ENCODE measurements around the gene HS6ST1. TPM values are rescaled to one million over a fixed set of nuclear protein-coding genes. Genes with fewer than 3 reads are reported as not detected.

Gene HS6ST1
- total RNA-seq, 2 experiments from 2014 or later = 16.1 to 17.4 TPM

- H3K4me1 Mint-ChIP-seq = peaks cover 8% of the 10 kb centered on the region
- H3K36me3 Mint-ChIP-seq = peaks cover 15% of the 10 kb centered on the region
- H3K4me3 Mint-ChIP-seq = no peak overlapping the region
- DNase-seq = no peak
- no peaks in the 10 kb centered on the region for H3K27me3 Mint-ChIP-seq
- no peaks in the 10 kb centered on the region for H3K9me3 Mint-ChIP-seq
- H3K27ac Mint-ChIP-seq = no peak overlapping the region
Measured at GRCh38 chr2:128280901-128281321, 37.8 kb downstream of the HS6ST1 start.

DNA sequence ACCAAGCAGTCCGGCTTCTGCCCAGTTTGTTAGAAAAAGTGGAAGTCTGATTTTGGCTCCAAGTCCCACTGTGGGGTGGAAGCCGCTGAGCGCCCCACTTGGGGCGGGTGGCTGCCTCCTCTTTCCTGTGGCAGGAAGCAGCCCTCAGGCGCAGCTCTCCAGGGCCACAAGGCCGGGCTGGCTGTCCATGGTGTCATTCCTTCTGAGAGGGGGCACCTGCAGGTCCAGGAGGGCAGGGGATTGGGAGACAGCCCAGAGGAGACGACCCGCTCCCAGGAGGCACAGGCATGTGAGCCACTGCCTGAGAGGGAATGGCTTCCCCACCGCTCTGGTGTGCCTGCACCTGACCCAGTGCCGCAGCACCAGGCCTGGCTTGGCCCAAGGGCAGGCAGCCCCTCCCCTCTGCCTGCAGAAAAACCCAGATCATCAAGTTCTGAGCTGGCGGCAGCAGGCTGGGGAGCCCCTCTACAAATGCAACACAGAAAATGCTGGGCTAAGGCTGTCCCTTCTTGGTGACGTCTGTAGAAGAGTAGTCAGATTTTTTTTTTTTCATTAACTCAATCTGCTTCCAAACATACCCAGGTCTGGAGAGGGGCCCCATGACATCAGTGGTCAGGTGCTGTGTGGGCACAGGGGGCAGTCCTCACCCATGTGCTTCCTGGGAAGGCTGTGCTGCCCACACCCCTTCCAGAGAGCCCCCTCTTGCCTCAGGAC is 38.4 kb downstream of the HS6ST1 start:
- Mint-ChIP-seq H3K27ac (no peak overlapping the region), H3K36me3 (peaks cover 20% of the 10 kb centered on the region), H3K27me3 (no peaks in the 10 kb centered on the region), H3K4me1 (peaks cover 8% of the 10 kb centered on the region), H3K4me3 (no peak overlapping the region), H3K9me3 (no peaks in the 10 kb centered on the region)
- no peak for DNase-seq

GRCh38 chr2:128279786-128280157 is 38.9 kb downstream of the HS6ST1 start:
- no peak overlapping the region for H3K27ac Mint-ChIP-seq
- H3K4me3 Mint-ChIP-seq = no peak overlapping the region
- peaks cover 25% of the 10 kb centered on the region for H3K36me3 Mint-ChIP-seq
- H3K27me3 Mint-ChIP-seq = no peaks in the 10 kb centered on the region
- peaks cover 4% of the 10 kb centered on the region for H3K9me3 Mint-ChIP-seq
- H3K4me1 Mint-ChIP-seq = peaks cover 8% of the 10 kb centered on the region
- DNase-seq = no peak

DNA sequence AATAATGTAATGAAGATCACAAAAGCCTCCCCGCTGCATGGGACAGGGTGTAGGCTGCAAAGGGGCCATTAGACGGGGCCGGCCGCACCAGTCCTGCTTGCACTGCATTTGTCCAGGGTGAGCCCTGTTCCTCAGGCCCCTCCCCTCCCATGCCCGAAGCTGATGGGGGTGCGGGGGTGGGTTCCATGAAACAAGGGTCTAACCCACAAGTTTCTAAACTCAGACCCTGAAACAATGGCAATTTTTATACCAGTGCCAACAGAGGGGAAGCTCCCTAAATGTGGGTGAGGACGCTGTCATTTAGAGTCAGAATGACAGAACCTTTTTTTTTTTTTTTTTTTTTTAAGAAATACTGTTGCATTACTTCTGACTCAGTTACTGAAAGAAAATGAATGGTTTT is 39.7 kb downstream of the HS6ST1 start:
- Mint-ChIP-seq H3K27ac (no peak overlapping the region), H3K4me3 (no peak overlapping the region), H3K36me3 (peaks cover 33% of the 10 kb centered on the region), H3K9me3 (peaks cover 9% of the 10 kb centered on the region), H3K4me1 (peaks cover 6% of the 10 kb centered on the region), H3K27me3 (no peaks in the 10 kb centered on the region)
- no peak for DNase-seq

- DNase-seq = no peak
- peaks cover 10% of the 10 kb centered on the region for H3K9me3 Mint-ChIP-seq
- H3K27me3 Mint-ChIP-seq = no peaks in the 10 kb centered on the region
Measured at GRCh38 chr2:128277961-128278681, 40.5 kb downstream of the HS6ST1 start.

GRCh38 chr2:128276878-128277675 is 41.6 kb downstream of the HS6ST1 start:
- Mint-ChIP-seq H3K27me3 (no peaks in the 10 kb centered on the region), H3K4me1 (peaks cover 6% of the 10 kb centered on the region), H3K9me3 (peaks cover 10% of the 10 kb centered on the region), H3K36me3 (peaks cover 36% of the 10 kb centered on the region), H3K27ac (no peak overlapping the region), H3K4me3 (no peak overlapping the region)
- DNase-seq = no peak

More at GRCh38 chr2:128277961-128278681, 40.5 kb downstream of the HS6ST1 start:
- no peak overlapping the region for H3K27ac Mint-ChIP-seq
- peaks cover 6% of the 10 kb centered on the region for H3K4me1 Mint-ChIP-seq
- H3K4me3 Mint-ChIP-seq = no peak overlapping the region
- peaks cover 36% of the 10 kb centered on the region for H3K36me3 Mint-ChIP-seq

DNA sequence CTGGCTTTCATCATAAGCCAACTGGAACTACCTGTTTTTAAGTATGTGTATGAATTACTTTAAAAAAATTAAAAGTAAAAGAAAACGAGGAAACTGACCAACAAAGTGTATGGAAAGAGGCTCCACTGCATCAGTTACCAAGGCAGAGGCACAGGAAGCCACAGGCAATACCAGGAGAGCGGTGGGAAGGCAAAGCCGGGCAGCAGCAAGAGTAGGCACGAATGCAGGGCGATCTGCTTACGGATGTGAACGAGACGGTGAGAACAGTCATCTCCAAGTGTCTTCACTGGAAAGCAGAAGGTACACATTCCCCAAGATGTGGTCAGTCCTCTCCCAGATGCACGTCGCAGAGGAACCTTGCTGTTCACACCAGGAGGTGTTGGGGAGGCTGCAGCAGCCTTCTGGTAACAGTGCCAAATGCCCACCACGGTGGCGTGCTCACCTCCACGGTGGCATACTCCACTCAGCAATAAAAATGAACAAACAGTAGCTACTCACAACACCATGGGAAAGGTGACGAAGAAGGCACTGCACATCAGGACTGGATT is 43.1 kb downstream of the HS6ST1 start:
- H3K9me3 Mint-ChIP-seq = peaks cover 10% of the 10 kb centered on the region
- H3K27ac Mint-ChIP-seq = no peak overlapping the region
- H3K36me3 Mint-ChIP-seq = peaks cover 36% of the 10 kb centered on the region
- H3K4me1 Mint-ChIP-seq = peaks cover 2% of the 10 kb centered on the region
- no peaks in the 10 kb centered on the region for H3K27me3 Mint-ChIP-seq
- DNase-seq = no peak
- H3K4me3 Mint-ChIP-seq = no peak overlapping the region

DNA sequence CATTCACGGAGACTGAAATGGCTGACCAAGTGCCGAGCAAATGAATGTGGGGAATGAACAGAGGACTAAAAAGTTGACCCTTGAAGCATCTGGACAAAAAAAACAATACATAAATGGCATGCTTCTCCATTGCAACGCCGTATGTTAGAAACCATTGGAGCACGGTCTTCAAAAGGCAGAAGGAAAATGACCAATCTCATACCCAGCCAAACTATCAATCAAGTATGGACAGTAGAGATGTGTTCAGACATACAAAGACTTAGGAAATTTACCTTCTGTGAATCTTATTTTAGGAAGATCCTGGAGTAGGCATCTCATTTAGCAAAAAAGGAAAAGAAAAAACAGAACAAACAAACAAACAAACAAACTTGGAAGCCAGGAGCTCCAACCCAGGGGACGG is 44.5 kb downstream of the HS6ST1 start:
- no peak for DNase-seq
- H3K27ac Mint-ChIP-seq = no peak overlapping the region
- no peak overlapping the region for H3K4me3 Mint-ChIP-seq
- peaks cover 10% of the 10 kb centered on the region for H3K9me3 Mint-ChIP-seq
- H3K27me3 Mint-ChIP-seq = no peaks in the 10 kb centered on the region
- peaks cover 36% of the 10 kb centered on the region for H3K36me3 Mint-ChIP-seq
- H3K4me1 Mint-ChIP-seq = peaks cover 2% of the 10 kb centered on the region

- H3K4me1 Mint-ChIP-seq = peaks cover 2% of the 10 kb centered on the region
- no peak overlapping the region for H3K27ac Mint-ChIP-seq
- no peaks in the 10 kb centered on the region for H3K27me3 Mint-ChIP-seq
- H3K36me3 Mint-ChIP-seq = peaks cover 36% of the 10 kb centered on the region
- DNase-seq = no peak
- no peak overlapping the region for H3K4me3 Mint-ChIP-seq
- peaks cover 10% of the 10 kb centered on the region for H3K9me3 Mint-ChIP-seq
Measured at GRCh38 chr2:128273469-128274081, 45.1 kb downstream of the HS6ST1 start.

- Mint-ChIP-seq H3K27me3 (no peaks in the 10 kb centered on the region), H3K4me3 (no peak overlapping the region), H3K27ac (no peak overlapping the region), H3K9me3 (peaks cover 10% of the 10 kb centered on the region), H3K36me3 (peaks cover 33% of the 10 kb centered on the region), H3K4me1 (peaks cover 2% of the 10 kb centered on the region)
- DNase-seq = no peak
Measured at GRCh38 chr2:128272601-128273468, 45.8 kb downstream of the HS6ST1 start.

DNA sequence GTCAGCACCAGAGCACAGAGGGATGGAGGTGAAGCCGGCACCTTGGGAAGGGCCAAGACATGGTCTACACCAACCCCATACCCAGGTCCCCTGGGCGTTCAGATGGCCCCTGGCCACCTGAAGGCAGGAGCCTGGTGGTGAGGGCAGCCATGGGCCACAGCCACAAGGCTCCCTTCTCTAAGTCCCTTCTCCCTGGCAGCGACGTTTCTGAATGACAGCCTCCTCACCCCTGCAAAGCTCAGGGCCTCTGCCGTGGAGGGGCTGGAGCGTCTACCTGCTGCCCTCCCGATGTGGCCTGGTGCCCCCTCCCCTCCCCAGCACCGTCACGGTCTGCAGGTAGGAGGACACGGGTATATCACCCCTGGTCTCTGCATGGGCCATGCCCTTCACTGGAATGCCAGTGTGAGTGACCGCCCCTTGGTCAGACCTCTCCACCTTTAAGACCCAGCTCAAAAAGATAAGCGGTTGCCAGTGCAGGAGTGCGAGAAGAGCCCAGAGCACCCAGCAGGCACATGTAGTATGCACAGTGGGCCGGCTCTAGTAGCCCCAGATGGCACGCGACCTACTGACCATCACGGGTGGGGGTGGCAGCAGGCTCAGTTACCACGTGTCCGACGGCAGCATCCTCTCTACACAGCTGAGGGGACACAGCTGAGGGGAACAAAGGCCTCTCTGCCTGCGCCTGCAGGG is 46.6 kb downstream of the HS6ST1 start:
- Mint-ChIP-seq H3K4me3 (no peak overlapping the region), H3K4me1 (peaks cover 2% of the 10 kb centered on the region), H3K27me3 (no peaks in the 10 kb centered on the region), H3K36me3 (peaks cover 32% of the 10 kb centered on the region), H3K27ac (no peak overlapping the region), H3K9me3 (peaks cover 10% of the 10 kb centered on the region)
- no peak for DNase-seq

DNA sequence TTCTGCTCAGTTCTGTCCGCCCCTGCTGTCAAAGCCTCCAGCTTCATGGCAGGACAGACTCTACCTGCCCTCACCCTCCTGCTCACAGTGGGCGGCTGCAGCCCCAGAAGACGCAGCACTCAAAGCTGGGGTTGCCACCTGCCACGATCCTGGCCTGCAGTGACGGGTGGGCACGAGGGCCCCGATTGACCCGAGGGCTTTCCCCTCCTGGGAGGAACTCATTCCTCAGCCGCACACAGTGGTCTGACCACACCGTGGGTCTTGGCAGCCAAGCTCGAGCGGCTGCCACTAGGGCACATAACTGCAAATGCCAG is 47.1 kb downstream of the HS6ST1 start:
- no peak for DNase-seq

DNA sequence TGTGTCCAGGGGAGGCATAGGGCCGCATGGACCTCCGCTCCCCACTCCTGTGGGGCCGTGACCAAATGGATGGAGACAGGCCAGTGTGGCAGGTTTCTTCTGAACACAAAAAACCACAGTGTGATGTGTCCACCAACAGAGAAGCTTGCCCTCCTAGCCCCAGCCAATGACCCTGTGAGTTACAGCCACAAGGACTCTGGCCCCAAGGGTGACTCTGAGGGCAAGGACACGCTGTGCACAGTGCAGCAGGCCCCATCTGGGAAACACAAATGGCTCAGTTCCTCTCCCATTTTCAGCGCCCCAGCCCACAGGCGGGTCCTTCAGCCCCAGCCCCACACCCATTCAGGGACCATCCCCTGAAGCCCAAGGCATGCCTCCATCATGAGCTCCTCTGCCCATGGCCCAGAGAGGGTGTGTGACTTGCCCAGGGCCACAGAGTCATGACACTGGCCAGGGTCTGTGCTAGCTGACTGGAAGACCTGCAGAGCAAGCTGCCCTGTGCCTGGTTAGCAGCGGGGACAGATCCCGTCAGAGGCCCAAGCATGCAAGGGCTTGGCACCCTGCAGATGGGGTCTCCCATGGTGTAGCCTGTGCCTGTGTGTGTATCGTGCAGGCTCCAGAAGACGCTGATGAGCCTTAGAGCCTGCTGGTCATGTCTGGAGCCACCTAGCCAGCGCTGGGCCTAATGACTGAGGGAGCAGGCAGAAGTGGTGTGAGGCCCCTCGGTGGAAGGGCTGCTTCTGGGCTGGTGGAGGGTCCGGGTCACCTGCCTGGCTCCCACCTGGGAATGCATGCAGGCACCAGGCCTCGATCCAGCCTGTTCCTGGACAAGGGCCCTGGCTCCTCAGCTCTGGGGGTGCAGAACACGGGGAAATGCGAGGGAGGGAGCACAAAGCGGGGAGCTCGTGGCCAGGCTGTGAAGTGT is 47.7 kb downstream of the HS6ST1 start:
- no peak overlapping the region for H3K4me3 Mint-ChIP-seq
- peaks cover 21% of the 10 kb centered on the region for H3K36me3 Mint-ChIP-seq
- no peak overlapping the region for H3K27ac Mint-ChIP-seq
- H3K9me3 Mint-ChIP-seq = peaks cover 10% of the 10 kb centered on the region
- no peak for DNase-seq
- H3K4me1 Mint-ChIP-seq = peaks cover 2% of the 10 kb centered on the region
- H3K27me3 Mint-ChIP-seq = no peaks in the 10 kb centered on the region

More for the DNA sequence above, 47.1 kb downstream of the HS6ST1 start:
- peaks cover 27% of the 10 kb centered on the region for H3K36me3 Mint-ChIP-seq
- H3K4me3 Mint-ChIP-seq = no peak overlapping the region
- no peak overlapping the region for H3K27ac Mint-ChIP-seq
- H3K27me3 Mint-ChIP-seq = no peaks in the 10 kb centered on the region
- H3K9me3 Mint-ChIP-seq = peaks cover 10% of the 10 kb centered on the region
- peaks cover 2% of the 10 kb centered on the region for H3K4me1 Mint-ChIP-seq

All from activated naive CD8-positive, alpha-beta T cell treated with anti-CD3 and anti-CD28 coated beads for 36 hours (primary cell).